Motor neuron (in vitro differentiated cells): ENCODE results near the gene CPA2. TPM values are rescaled to one million over a fixed set of nuclear protein-coding genes. Genes with fewer than 3 reads are reported as not detected.
"Not testable (repeated sequence)": the region's sequence is repeated elsewhere in the genome, so short reads cannot be mapped to it uniquely, and the experiment has no call there.

Experiments
- ATAC-seq, 8 experiments: fragments of 200-7000 bp; cut with Tn5 transposase; replicated peaks in 6 of 8; 2 replicates each; pipeline ENCODE4 v1.8.0; 2021; ENCODE audit warnings: mild to moderate bottlenecking in 8 of 8, moderate library complexity in 8 of 8
- H3K27ac ChIP-seq, 2 donors: fragments of 250-450 bp; sonication (Bioruptor Pico); 2 replicates each; pipeline ENCODE4 v1.9.0; 2021; ENCODE audit warnings: antibody characterized with exemption in 2 of 2, mild to moderate bottlenecking in 2 of 2, moderate library complexity in 1 of 2
- H3K4me1 ChIP-seq, 2 donors: fragments of 250-450 bp; sonication (Bioruptor Pico); replicated peaks in 1 of 2; 2 replicates each; pipeline ENCODE4 v1.6.1; 2021; ENCODE audit warnings: antibody characterized with exemption in 2 of 2, mild to moderate bottlenecking in 2 of 2, moderate library complexity in 1 of 2
- H3K4me3 ChIP-seq, 5 donors: fragments of 250-450 bp; sonication (Bioruptor Pico); 2 replicates each; pipeline ENCODE4 v1.9.0; 2021; ENCODE audit warnings: antibody characterized with exemption in 5 of 5, mild to moderate bottlenecking in 5 of 5, moderate library complexity in 4 of 5
- WGBS, 10 experiments: fragments of 450-650 bp; shearing (Covaris generic); methylation state at CpG; one replicate each; pipeline ENCODE4 v1.0.0; 2022; 5-methylcytosine and 5-hydroxymethylcytosine counted together
- in situ Hi-C, 9 experiments: fragments of 400-800 bp; cut with MboI; loops; one replicate each; pipeline ENCODE4 v1.15.0; 2021; ENCODE audit warnings: low sequenced_read_pairs in 9 of 9, low pct_unique_long_range_greater_than_20kb in 2 of 9; ENCODE audit not compliant: unreplicated experiment in 9 of 9
- total RNA-seq, 8 experiments: library from RNA; unstranded; fragments of 300-600 nt; gene quantifications; 2 replicates each; pipeline versions ENCODE4 v1.2.3 to v1.2.4, GENCODE V29; 2022

The CPA2 gene
- total RNA-seq, result 1 to 10 TPM in 3 of 8 experiments, under 1 TPM in 5; 0.49 to 4.4 (median 0.78) TPM

GRCh38 chr7:130266258-130266960 lies at the start of gene CPA2:
TSS of gene CPA2 (plus strand) at chr7:130266863. CDS start at chr7:130266882, 19 bp downstream.
- WGBS, 10 experiments, result 83 to 100% (median 93%) methylated on average over 1 to 3 of the region's 3 CpGs
- no peak for ATAC-seq
- in situ Hi-C loops, result no loop called here
- Histone ChIP-seq H3K27ac (no peak within 1 kb of the TSS), H3K4me1 (peaks cover 6 to 14% of the 10 kb centered on the region in 2 donors), H3K4me3 (no peak within 1 kb of the TSS)

GRCh38 chr7:130218806-130219620 lies 47.6 kb upstream of the CPA2 start:
- Histone ChIP-seq H3K4me3 (no peak overlapping the region), H3K4me1 (no peaks in the 10 kb centered on the region), H3K27ac (no peak overlapping the region)
- 78 to 100% (median 100%) methylated on average over 1 to 5 of the region's 5 CpGs; no CpG with 5 or more reads in 1 of the 10 experiments for WGBS, 10 experiments
- in situ Hi-C loops, result loop anchor here in 3 of 9 experiments (25.0 kb wide), 3 partner anchors 218 to 493 kb away; partner anchors contain the start of genes CEP41 (in 1 of the 3) and MEST (in 1 of the 3)
- ATAC-seq, result no peak

GRCh38 chr7:130219871-130220270 lies 46.8 kb upstream of the CPA2 start:
- ATAC-seq, result no peak
- in situ Hi-C loops, result loop anchor here in 3 of 9 experiments (25.0 kb wide), 3 partner anchors 217 to 492 kb away; partner anchors contain the start of genes CEP41 (in 1 of the 3) and MEST (in 1 of the 3)
- no peak overlapping the region for H3K27ac ChIP-seq
- no peak overlapping the region for H3K4me3 ChIP-seq
- H3K4me1 ChIP-seq, result no peaks in the 10 kb centered on the region
- WGBS, 10 experiments, result 40 to 95% (median 84%) methylated on average over 1 to 6 of the region's 9 CpGs; no CpG with 5 or more reads in 2 of the 10 experiments

GRCh38 chr7:130221746-130222145 lies 44.9 kb upstream of the CPA2 start:
- H3K4me1 ChIP-seq, result no peaks in the 10 kb centered on the region
- peak in 1 of 8 experiments; percentile 39 for ATAC-seq
- in situ Hi-C loops, result loop anchor here in 3 of 9 experiments (25.0 kb wide), 3 partner anchors 216 to 491 kb away; partner anchors contain the start of genes CEP41 (in 1 of the 3) and MEST (in 1 of the 3)

GRCh38 chr7:130223646-130224045 lies 43.0 kb upstream of the CPA2 start:
- in situ Hi-C loops, result loop anchor here in 3 of 9 experiments (25.0 kb wide), 3 partner anchors 214 to 489 kb away; partner anchors contain the start of genes CEP41 (in 1 of the 3) and MEST (in 1 of the 3)
- no peak overlapping the region for H3K27ac ChIP-seq
- no peak for ATAC-seq
- 100% methylated on average over 1 of the region's 1 CpG; no CpG with 5 or more reads in 9 of the 10 experiments for WGBS, 10 experiments
- H3K4me1 ChIP-seq, result peaks cover 7 to 8% of the 10 kb centered on the region in 2 donors
- H3K4me3 ChIP-seq, result no peak overlapping the region

More at GRCh38 chr7:130221746-130222145, 44.9 kb upstream of the CPA2 start:
- Histone ChIP-seq H3K4me3 (no peak overlapping the region), H3K27ac (no peak overlapping the region)
- WGBS, 10 experiments, result 36 to 100% (median 87%) methylated on average over 1 to 4 of the region's 4 CpGs; no CpG with 5 or more reads in 4 of the 10 experiments

GRCh38 chr7:130224210-130224609 lies 42.5 kb upstream of the CPA2 start:
- in situ Hi-C loops, result loop anchor here in 3 of 9 experiments (25.0 kb wide), 3 partner anchors 213 to 488 kb away; partner anchors contain the start of genes CEP41 (in 1 of the 3) and MEST (in 1 of the 3)
- Histone ChIP-seq H3K27ac (no peak overlapping the region), H3K4me1 (peaks cover 12 to 14% of the 10 kb centered on the region in 2 donors), H3K4me3 (no peak overlapping the region)
- 60 to 94% (median 82%) methylated on average over 1 to 4 of the region's 5 CpGs; no CpG with 5 or more reads in 3 of the 10 experiments for WGBS, 10 experiments
- ATAC-seq, result no peak

- H3K27ac ChIP-seq, H3K4me3 ChIP-seq, ATAC-seq: not testable (repeated sequence)
- in situ Hi-C loops, result loop anchor here in 4 of 9 experiments (25.0 kb wide), 3 partner anchors 212 to 487 kb away; partner anchors contain the start of genes CEP41 (in 1 of the 4) and MEST (in 1 of the 4)
- peaks cover 14 to 18% of the 10 kb centered on the region in 2 donors for H3K4me1 ChIP-seq
- WGBS, 10 experiments, result 58 to 94% (median 89%) methylated on average over 2 to 3 of the region's 3 CpGs; no CpG with 5 or more reads in 7 of the 10 experiments
These were observed 41.7 kb upstream of the CPA2 start for GRCh38 chr7:130224923-130225322.

- Histone ChIP-seq H3K4me1 (peaks cover 14 to 18% of the 10 kb centered on the region in 2 donors), H3K4me3 (no peak overlapping the region), H3K27ac (no peak overlapping the region)
- no peak for ATAC-seq
- 50 to 100% (median 94%) methylated on average over 1 of the region's 1 CpG; no CpG with 5 or more reads in 4 of the 10 experiments for WGBS, 10 experiments
- in situ Hi-C loops, result loop anchor here in 1 of 9 experiments (25.0 kb wide), 1 partner anchor 486 kb away; no protein-coding TSS in a partner anchor
These were observed 40.3 kb upstream of the CPA2 start for GRCh38 chr7:130226333-130226732.

- ATAC-seq, result peak in 4 of 8 experiments; percentile 40 to 71 (median 54)
- in situ Hi-C loops, result loop anchor here in 1 of 9 experiments (25.0 kb wide), 1 partner anchor 484 kb away; no protein-coding TSS in a partner anchor
- no peak overlapping the region for H3K27ac ChIP-seq
These were observed 38.6 kb upstream of the CPA2 start for GRCh38 chr7:130227883-130228575.

GRCh38 chr7:130228840-130229502 lies 37.7 kb upstream of the CPA2 start:
- H3K4me1 ChIP-seq, result peaks cover 18 to 22% of the 10 kb centered on the region in 2 donors
- H3K27ac ChIP-seq, result no peak overlapping the region
- in situ Hi-C loops, result loop anchor here in 1 of 9 experiments (25.0 kb wide), 1 partner anchor 483 kb away; no protein-coding TSS in a partner anchor
- ATAC-seq, result peak in 5 of 8 experiments; percentile 12 to 62 (median 24)
- WGBS, 10 experiments, result 0 to 67% (median 45%) methylated on average over 1 to 6 of the region's 7 CpGs; no CpG with 5 or more reads in 1 of the 10 experiments
- H3K4me3 ChIP-seq, result no peak overlapping the region

More at GRCh38 chr7:130227883-130228575, 38.6 kb upstream of the CPA2 start:
- peaks cover 18 to 22% of the 10 kb centered on the region in 2 donors for H3K4me1 ChIP-seq
- WGBS, 10 experiments, result 20 to 100% (median 50%) methylated on average over 1 of the region's 1 CpG; no CpG with 5 or more reads in 6 of the 10 experiments
- H3K4me3 ChIP-seq, result no peak overlapping the region

- in situ Hi-C loops, result loop anchor here in 1 of 9 experiments (25.0 kb wide), 1 partner anchor 482 kb away; no protein-coding TSS in a partner anchor
- not testable (repeated sequence) for H3K4me3 ChIP-seq, H3K27ac ChIP-seq, ATAC-seq
- no CpG with 5 or more reads among the region's 28 CpGs for WGBS, 10 experiments
- peaks cover 18 to 22% of the 10 kb centered on the region in 2 donors for H3K4me1 ChIP-seq
These were observed 36.7 kb upstream of the CPA2 start for GRCh38 chr7:130229981-130230380.
